Tibial nerve (tissue), 4 donors: ENCODE results near the gene WFDC8. TPM values are rescaled to one million over a fixed set of nuclear protein-coding genes. Genes with fewer than 3 reads are reported as not detected.

ENCODE experiments used
- DNase-seq, 2 donors: peaks; one replicate each; pipeline ENCODE4 v3.0.0-alpha.2; 2019; ENCODE audit warnings: low spot score in 2 of 2
- H3K27ac ChIP-seq, 4 donors: fragments of 200-600 bp; sonication (generic) in 3 of 4; one replicate each; pipeline ENCODE4 v1.5.1; 2017 to 2019; ENCODE audit warnings: mild to moderate bottlenecking in 1 of 4
- H3K27me3 ChIP-seq, 2 donors: fragments of 200-600 bp; sonication (generic) in 1 of 2; one replicate each; pipeline versions ENCODE4 v1.5.1 to v1.6.0; 2017 to 2019
- H3K36me3 ChIP-seq, 3 donors: fragments of 200-600 bp; sonication (generic); one replicate each; pipeline ENCODE4 v1.5.1; 2018 to 2019
- H3K4me1 ChIP-seq, 4 donors: fragments of 200-600 bp; sonication (generic) in 3 of 4; one replicate each; pipeline ENCODE4 v1.5.1; 2017 to 2019
- H3K4me3 ChIP-seq, 4 donors: fragments of 200-600 bp; sonication (generic) in 3 of 4; one replicate each; pipeline ENCODE4 v1.5.1; 2017 to 2019; ENCODE audit warnings: mild to moderate bottlenecking in 1 of 4, moderate library complexity in 1 of 4
- H3K9me3 ChIP-seq, 4 donors: fragments of 200-600 bp; sonication (generic) in 3 of 4; one replicate each; pipeline ENCODE4 v1.5.1; 2017 to 2019
- CTCF ChIP-seq, 5 experiments: fragments of 200-600 bp in 3 of 5; fragments of 450-650 bp in 2 of 5; sonication (generic) in 3 of 5; IDR thresholded peaks; one replicate each; pipeline ENCODE4 v1.5.1; 2016 to 2019; ENCODE audit warnings: antibody characterized with exemption in 5 of 5, mild to moderate bottlenecking in 3 of 5, moderate library complexity in 2 of 5
- EP300 ChIP-seq, 2 donors: sonication (generic); formaldehyde crosslinking; IDR thresholded peaks; one replicate each; pipeline ENCODE4 v1.6.1; 2017; ENCODE audit warnings: antibody characterized with exemption in 2 of 2, mild to moderate bottlenecking in 1 of 2
- POLR2A ChIP-seq, 2 donors: fragments of 450-650 bp; IDR thresholded peaks; one replicate each; pipeline ENCODE4 v1.6.1; 2017; ENCODE audit warnings: antibody characterized with exemption in 2 of 2, mild to moderate bottlenecking in 2 of 2, moderate library complexity in 2 of 2
- WGBS, 2 donors: methylation state at CpG; one replicate each; pipeline ENCODE4 v1.1.5; 2018; 5-methylcytosine and 5-hydroxymethylcytosine counted together
- small RNA-seq: library from RNA; depleted of rRNA; stranded (forward); fragments of <200 nt; gene quantifications from one replicate; pipeline ENCODE3, GENCODE V24; 2016
- total RNA-seq, 4 donors: library from RNA; depleted of rRNA; stranded (reverse); fragments of >200 nt; gene quantifications; one replicate each; pipeline ENCODE4 v1.1.0, GENCODE V29; 2016

Gene WFDC8
- total RNA-seq, 4 donors from 2014 or later = not detected

- Histone ChIP-seq H3K4me1 (no peaks in the 10 kb centered on the region), H3K27ac (no peak overlapping the region), H3K36me3 (no peaks in the 10 kb centered on the region), H3K9me3 (no peaks in the 10 kb centered on the region), H3K4me3 (no peak overlapping the region), H3K27me3 (peaks cover 0 to 4% of the 10 kb centered on the region in 2 donors)
- WGBS, 2 donors = 79 to 87% methylated on average over 7 of the region's 7 CpGs
- no peak for DNase-seq
- TF ChIP-seq EP300 (IDR thresholded peaks at IDR 0.05) = no peak
Measured at GRCh38 chr20:45508068-45508886, 70.8 kb downstream of the WFDC8 start.

GRCh38 chr20:45507011-45507820, 71.9 kb downstream of the WFDC8 start:
- no peak for DNase-seq
- H3K27me3 ChIP-seq = peaks cover 0 to 4% of the 10 kb centered on the region in 2 donors
- no peak for TF ChIP-seq CTCF (IDR thresholded peaks at IDR 0.05)
- TF ChIP-seq EP300 (IDR thresholded peaks at IDR 0.05) = no peak
- TF ChIP-seq POLR2A (IDR thresholded peaks at IDR 0.05) = no peak
- WGBS, 2 donors = 66 to 69% methylated on average over 5 of the region's 5 CpGs
- no peaks in the 10 kb centered on the region for H3K9me3 ChIP-seq
- no peaks in the 10 kb centered on the region for H3K36me3 ChIP-seq
- H3K4me1 ChIP-seq = no peaks in the 10 kb centered on the region
- no peak overlapping the region for H3K4me3 ChIP-seq
- no peak overlapping the region for H3K27ac ChIP-seq

GRCh38 chr20:45506398-45506797, 72.7 kb downstream of the WFDC8 start:
- Histone ChIP-seq H3K27ac (no peak overlapping the region), H3K36me3 (no peaks in the 10 kb centered on the region), H3K4me3 (no peak overlapping the region), H3K4me1 (no peaks in the 10 kb centered on the region), H3K27me3 (peaks cover 0 to 4% of the 10 kb centered on the region in 2 donors), H3K9me3 (no peaks in the 10 kb centered on the region)
- 75 to 88% methylated on average over 2 of the region's 2 CpGs for WGBS, 2 donors
- DNase-seq = no peak
- TF ChIP-seq CTCF (IDR thresholded peaks at IDR 0.05) (no peak), EP300 (IDR thresholded peaks at IDR 0.05) (no peak), POLR2A (IDR thresholded peaks at IDR 0.05) (no peak)

GRCh38 chr20:45503403-45503802, 75.7 kb downstream of the WFDC8 start:
- H3K4me1 ChIP-seq = no peaks in the 10 kb centered on the region
- no peak for DNase-seq
- WGBS, 2 donors = 21 to 27% methylated on average over 2 of the region's 2 CpGs
- H3K27me3 ChIP-seq = peaks cover 0 to 11% of the 10 kb centered on the region in 2 donors
- no peaks in the 10 kb centered on the region for H3K9me3 ChIP-seq
- TF ChIP-seq CTCF (IDR thresholded peaks at IDR 0.05) (no peak), POLR2A (IDR thresholded peaks at IDR 0.05) (no peak), EP300 (IDR thresholded peaks at IDR 0.05) (no peak)
- no peak overlapping the region for H3K4me3 ChIP-seq
- no peaks in the 10 kb centered on the region for H3K36me3 ChIP-seq
- H3K27ac ChIP-seq = no peak overlapping the region

- 68 to 73% methylated on average over 1 of the region's 1 CpG for WGBS, 2 donors
- TF ChIP-seq CTCF (IDR thresholded peaks at IDR 0.05) (no peak), POLR2A (IDR thresholded peaks at IDR 0.05) (no peak), EP300 (IDR thresholded peaks at IDR 0.05) (no peak)
Measured at GRCh38 chr20:45502561-45502960, 76.5 kb downstream of the WFDC8 start.

More at GRCh38 chr20:45502561-45502960, 76.5 kb downstream of the WFDC8 start:
- H3K27me3 ChIP-seq = peaks cover 0 to 15% of the 10 kb centered on the region in 2 donors
- H3K27ac ChIP-seq = no peak overlapping the region
- DNase-seq = no peak
- H3K36me3 ChIP-seq = no peaks in the 10 kb centered on the region
- no peaks in the 10 kb centered on the region for H3K4me1 ChIP-seq
- no peak overlapping the region for H3K4me3 ChIP-seq
- H3K9me3 ChIP-seq = no peaks in the 10 kb centered on the region

Small RNA genes lying within 50 kb of the gene (small RNA-seq; reads per million reads assigned to genes)
- gene AL031663.1 = not detected
- gene HSPD1P21 = not detected
- not detected for gene RNA5SP485

Other genes with a start within 250 kb of the WFDC8 start
- gene SDC4, start 230.9 kb downstream of the WFDC8 start, total RNA-seq = 10 to 100 TPM; 41.2 to 72.5 (median 63.4) TPM
- 10 to 100 TPM; 19.2 to 35.6 (median 25.2) TPM for gene SYS1, start 216.1 kb downstream of the WFDC8 start, total RNA-seq
- not detected for gene TP53TG5, start 201.0 kb downstream of the WFDC8 start, total RNA-seq
- 10 to 100 TPM; 36.3 to 63.3 (median 51.1) TPM for gene DBNDD2, start 171.0 kb downstream of the WFDC8 start, total RNA-seq
- gene PIGT, start 163.1 kb downstream of the WFDC8 start, total RNA-seq = 10 to 100 TPM; 54.6 to 82.8 (median 69.7) TPM
- gene WFDC2, start 109.5 kb downstream of the WFDC8 start, total RNA-seq = 1 to 10 TPM in 1 of 4 donors, under 1 TPM in 1, not detected in 2; 0.84 to 3.5 TPM
- gene SPINT3, start 63.7 kb downstream of the WFDC8 start, total RNA-seq = not detected
- gene WFDC6, start 39.8 kb downstream of the WFDC8 start, total RNA-seq = not detected
- not detected for gene EPPIN, start 31.9 kb downstream of the WFDC8 start, total RNA-seq
- gene WFDC10A, start 50.5 kb upstream of the WFDC8 start, total RNA-seq = not detected
- not detected for gene WFDC9, start 52.0 kb upstream of the WFDC8 start, total RNA-seq
- gene WFDC11, start 91.0 kb upstream of the WFDC8 start, total RNA-seq = not detected
- gene WFDC13, start 122.8 kb upstream of the WFDC8 start, total RNA-seq = not detected
- gene WFDC10B, start 125.7 kb upstream of the WFDC8 start, total RNA-seq = under 1 TPM in 1 of 4 donors, not detected in 3; 0.84 TPM
- gene SPINT4, start 143.1 kb upstream of the WFDC8 start, total RNA-seq = not detected
- 1 to 10 TPM in 1 of 4 donors, not detected in 3; 2.4 TPM for gene WFDC3, start 212.6 kb upstream of the WFDC8 start, total RNA-seq
- 10 to 100 TPM; 17.4 to 33.6 (median 27.2) TPM for gene DNTTIP1, start 212.7 kb upstream of the WFDC8 start, total RNA-seq
- gene UBE2C, start 233.4 kb upstream of the WFDC8 start, total RNA-seq = 1 to 10 TPM in 2 of 4 donors, under 1 TPM in 1, not detected in 1; 0.78 to 6.9 (median 1.5) TPM
- 10 to 100 TPM in 1 of 4 donors, 1 to 10 TPM in 2, not detected in 1; 2.3 to 12.0 (median 6.5) TPM for gene TNNC2, start 248.0 kb upstream of the WFDC8 start, total RNA-seq